Breast epithelium (tissue), 3 donors: ENCODE results near the gene VTI1B.

Experiments
- CTCF ChIP-seq, 3 donors: fragments of 450-650 bp; IDR thresholded peaks; one replicate each; pipeline ENCODE4 v1.5.1; 2016 to 2017; ENCODE audit warnings: antibody characterized with exemption in 3 of 3, mild to moderate bottlenecking in 3 of 3, moderate library complexity in 3 of 3
- POLR2A ChIP-seq: fragments of 450-650 bp; IDR thresholded peaks from one replicate; pipeline ENCODE4 v1.6.1; 2016; ENCODE audit warnings: antibody characterized with exemption, mild to moderate bottlenecking, moderate library complexity
- POLR2AphosphoS5 ChIP-seq, 3 donors: sonication (generic); formaldehyde crosslinking; IDR thresholded peaks; one replicate each; pipeline ENCODE4 v1.6.1; 2017; ENCODE audit warnings: antibody characterized with exemption in 3 of 3

DNA sequence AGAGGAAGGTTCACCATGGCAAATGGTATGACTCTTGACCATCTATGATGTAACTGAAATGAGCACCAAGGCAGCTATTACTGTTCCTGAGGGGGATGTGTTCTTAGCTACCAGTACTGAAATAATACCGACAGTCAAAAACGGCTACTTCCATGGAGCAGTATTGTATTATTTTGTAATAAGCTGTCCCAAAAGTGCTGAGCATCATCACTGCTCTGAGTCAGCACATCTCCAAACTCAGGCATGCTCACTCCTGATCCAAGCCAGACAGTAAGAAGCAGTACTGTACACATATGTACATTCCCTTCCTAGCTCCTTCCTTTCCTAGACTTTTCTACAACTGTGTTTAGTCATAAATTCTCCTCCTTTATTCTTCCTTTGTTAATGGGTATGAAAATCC is 8.6 kb downstream of the VTI1B start:
- no peak for TF ChIP-seq CTCF (IDR thresholded peaks at IDR 0.05)
- no peak for TF ChIP-seq POLR2AphosphoS5 (IDR thresholded peaks at IDR 0.05)
- TF ChIP-seq POLR2A, result no peak
